ENCODE results near the gene MTG1.
"Not testable (repeated sequence)": the region's sequence is repeated elsewhere in the genome, so short reads cannot be mapped to it uniquely, and the experiment has no call there.

Gene MTG1

GRCh38 chr10:133424601-133425000 is 30.6 kb downstream of the MTG1 start, which contains the start of gene SPRN:
Gene SPRN, minus strand, starts transcription at chr10:133424625. Its CDS starts 944 bp downstream, at chr10:133423681.
- Mint-ChIP-seq H3K36me3 (peaks cover 12 to 18% of the 10 kb centered on the region in 2 donors), H3K4me1 (peaks cover 8 to 12% of the 10 kb centered on the region in 2 donors), H3K4me3 (peak within 1 kb of the TSS; percentile 78 to 83)
- H3K27me3 Mint-ChIP-seq, H3K27ac Mint-ChIP-seq, DNase-seq, H3K9me3 Mint-ChIP-seq: not testable (repeated sequence)
- ATAC-seq (replicated peaks): peak in 1 of 2 donors; percentile 2

GRCh38 chr10:133429571-133429970 is 35.6 kb downstream of the MTG1 start:
- DNase-seq; H3K27ac Mint-ChIP-seq; ATAC-seq (replicated peaks); H3K4me3 Mint-ChIP-seq; H3K27me3 Mint-ChIP-seq; H3K9me3 Mint-ChIP-seq; H3K4me1 Mint-ChIP-seq; H3K36me3 Mint-ChIP-seq: not testable (repeated sequence)

GRCh38 chr10:133431888-133432613 is 38.1 kb downstream of the MTG1 start:
- not testable (repeated sequence) for ATAC-seq (replicated peaks); H3K4me3 Mint-ChIP-seq

GRCh38 chr10:133432789-133433188 is 38.8 kb downstream of the MTG1 start:
- H3K27me3 Mint-ChIP-seq; H3K27ac Mint-ChIP-seq; ATAC-seq (replicated peaks); DNase-seq; H3K9me3 Mint-ChIP-seq; H3K36me3 Mint-ChIP-seq; H3K4me3 Mint-ChIP-seq; H3K4me1 Mint-ChIP-seq: not testable (repeated sequence)

More at GRCh38 chr10:133431888-133432613, 38.1 kb downstream of the MTG1 start:
- H3K36me3 Mint-ChIP-seq, DNase-seq, H3K9me3 Mint-ChIP-seq, H3K27me3 Mint-ChIP-seq, H3K4me1 Mint-ChIP-seq, H3K27ac Mint-ChIP-seq: not testable (repeated sequence)

- Mint-ChIP-seq H3K4me3 (no peak overlapping the region), H3K36me3 (peaks cover 2 to 12% of the 10 kb centered on the region in 2 donors), H3K27ac (no peak overlapping the region), H3K9me3 (peaks cover 3 to 5% of the 10 kb centered on the region in 2 donors), H3K27me3 (peaks cover 0 to 6% of the 10 kb centered on the region in 2 donors), H3K4me1 (peaks cover 7 to 11% of the 10 kb centered on the region in 2 donors)
- peak; percentile 51 to 71 for ATAC-seq (replicated peaks)
- DNase-seq: no peak
Observed at GRCh38 chr10:133438711-133439273, 44.8 kb downstream of the MTG1 start.

- no peak overlapping the region for H3K4me3 Mint-ChIP-seq
Observed at GRCh38 chr10:133439517-133440461, 45.8 kb downstream of the MTG1 start.

GRCh38 chr10:133440633-133441285 is 46.8 kb downstream of the MTG1 start:
- ATAC-seq (replicated peaks) (no peak), DNase-seq (no peak)
- Mint-ChIP-seq H3K27ac (no peak overlapping the region), H3K4me3 (no peak overlapping the region), H3K36me3 (peaks cover 10 to 21% of the 10 kb centered on the region in 2 donors), H3K9me3 (peaks cover 7 to 8% of the 10 kb centered on the region in 2 donors), H3K4me1 (peaks cover 11 to 14% of the 10 kb centered on the region in 2 donors), H3K27me3 (peaks cover 11 to 17% of the 10 kb centered on the region in 2 donors)

More at GRCh38 chr10:133439517-133440461, 45.8 kb downstream of the MTG1 start:
- H3K4me1 Mint-ChIP-seq: peaks cover 7 to 11% of the 10 kb centered on the region in 2 donors
- H3K9me3 Mint-ChIP-seq: peaks cover 3 to 5% of the 10 kb centered on the region in 2 donors
- H3K36me3 Mint-ChIP-seq: peaks cover 2 to 14% of the 10 kb centered on the region in 2 donors
- no peak overlapping the region for H3K27ac Mint-ChIP-seq
- DNase-seq (no peak), ATAC-seq (replicated peaks) (no peak)
- H3K27me3 Mint-ChIP-seq: peaks cover 1 to 8% of the 10 kb centered on the region in 2 donors

GRCh38 chr10:133441356-133441755 is 47.4 kb downstream of the MTG1 start:
- not testable (repeated sequence) for H3K9me3 Mint-ChIP-seq; H3K27ac Mint-ChIP-seq; H3K4me3 Mint-ChIP-seq; ATAC-seq (replicated peaks); DNase-seq
- Mint-ChIP-seq H3K27me3 (peaks cover 12 to 17% of the 10 kb centered on the region in 2 donors), H3K4me1 (peaks cover 11 to 14% of the 10 kb centered on the region in 2 donors), H3K36me3 (peaks cover 10 to 21% of the 10 kb centered on the region in 2 donors)

GRCh38 chr10:133441780-133442179 is 47.8 kb downstream of the MTG1 start:
- H3K4me1 Mint-ChIP-seq: peaks cover 11 to 14% of the 10 kb centered on the region in 2 donors
- H3K4me3 Mint-ChIP-seq: no peak overlapping the region
- DNase-seq: no peak
- peaks cover 13 to 25% of the 10 kb centered on the region in 2 donors for H3K36me3 Mint-ChIP-seq
- peaks cover 17 to 20% of the 10 kb centered on the region in 2 donors for H3K27me3 Mint-ChIP-seq
- H3K9me3 Mint-ChIP-seq: peaks cover 11% of the 10 kb centered on the region in 2 donors
- H3K27ac Mint-ChIP-seq: no peak overlapping the region
- ATAC-seq (replicated peaks): no peak

GRCh38 chr10:133442191-133442966 is 48.4 kb downstream of the MTG1 start:
- ATAC-seq (replicated peaks) (peak; percentile 53 to 54), DNase-seq (no peak)
- peaks cover 20 to 23% of the 10 kb centered on the region in 2 donors for H3K27me3 Mint-ChIP-seq
- H3K27ac Mint-ChIP-seq: peak overlapping the region; percentile 51
- H3K36me3 Mint-ChIP-seq: peaks cover 17 to 29% of the 10 kb centered on the region in 2 donors
- H3K9me3 Mint-ChIP-seq: peaks cover 15% of the 10 kb centered on the region in 2 donors
- peaks cover 11 to 14% of the 10 kb centered on the region in 2 donors for H3K4me1 Mint-ChIP-seq
- H3K4me3 Mint-ChIP-seq: no peak overlapping the region

- Mint-ChIP-seq H3K4me3 (no peak overlapping the region), H3K4me1 (peaks cover 10 to 14% of the 10 kb centered on the region in 2 donors), H3K27ac (no peak overlapping the region), H3K27me3 (peaks cover 20 to 28% of the 10 kb centered on the region in 2 donors), H3K36me3 (peaks cover 21 to 37% of the 10 kb centered on the region in 2 donors), H3K9me3 (peaks cover 22 to 23% of the 10 kb centered on the region in 2 donors)
- DNase-seq (no peak), ATAC-seq (replicated peaks) (no peak)
Observed at GRCh38 chr10:133442967-133443924, 49.3 kb downstream of the MTG1 start.
